ENCODE results near the gene POLG2. TPM values are rescaled to one million over a fixed set of nuclear protein-coding genes. Genes with fewer than 3 reads are reported as not detected.
"Not testable (repeated sequence)": the region's sequence is repeated elsewhere in the genome, so short reads cannot be mapped to it uniquely, and the experiment has no call there.

Gene POLG2
- total RNA-seq, 4 donors from 2014 or later, result 6.3 to 27.3 (median 13.7) TPM

- DNase-seq (ENCODE audit: low spot score) (no peak), ATAC-seq (ENCODE audit: low FRiP score) (no peak)
- TF ChIP-seq CTCF (IDR thresholded peaks at IDR 0.05), result no peak
Observed at GRCh38 chr17:64488301-64488700, 8.6 kb downstream of the POLG2 start.

GRCh38 chr17:64484380-64484779 is 12.5 kb downstream of the POLG2 start:
- ATAC-seq (ENCODE audit: low FRiP score) (no peak), DNase-seq (ENCODE audit: low spot score) (no peak)
- no peak for TF ChIP-seq CTCF (IDR thresholded peaks at IDR 0.05)

- DNase-seq (ENCODE audit: low spot score) (no peak), ATAC-seq (ENCODE audit: low FRiP score) (no peak)
- no peak for TF ChIP-seq CTCF (IDR thresholded peaks at IDR 0.05)
Observed at GRCh38 chr17:64480951-64481350, 15.9 kb downstream of the POLG2 start.

GRCh38 chr17:64477849-64478248 is 19.0 kb downstream of the POLG2 start:
- DNase-seq (ENCODE audit: low spot score) (no peak), ATAC-seq (ENCODE audit: low FRiP score) (no peak)
- TF ChIP-seq CTCF (IDR thresholded peaks at IDR 0.05), result no peak

GRCh38 chr17:64472564-64472963 is 24.3 kb downstream of the POLG2 start:
- ATAC-seq (ENCODE audit: low FRiP score), result no peak
- TF ChIP-seq CTCF (IDR thresholded peaks at IDR 0.05), result no peak
- DNase-seq (ENCODE audit: low spot score), result no peak

GRCh38 chr17:64471440-64471839 is 25.4 kb downstream of the POLG2 start:
- no peak for TF ChIP-seq CTCF (IDR thresholded peaks at IDR 0.05)
- no peak for DNase-seq (ENCODE audit: low spot score)
- ATAC-seq (ENCODE audit: low FRiP score), result no peak

GRCh38 chr17:64470625-64471024 is 26.2 kb downstream of the POLG2 start:
- TF ChIP-seq CTCF (IDR thresholded peaks at IDR 0.05), result no peak
- DNase-seq (ENCODE audit: low spot score) (no peak), ATAC-seq (ENCODE audit: low FRiP score) (no peak)

- ATAC-seq (ENCODE audit: low FRiP score); DNase-seq (ENCODE audit: low spot score): not testable (repeated sequence)
Observed at GRCh38 chr17:64466834-64467233, 30.0 kb downstream of the POLG2 start.
